DND-41 (cell line): Measurements from ENCODE around the gene FAM216A.
A peak's percentile ranks its signal among the peaks of the same experiment; 100 is the strongest.
"Not testable (repeated sequence)": the region's sequence is repeated elsewhere in the genome, so short reads cannot be mapped to it uniquely, and the experiment has no call there.

ENCODE experiments used
- ATAC-seq: fragments of 200-7000 bp; cut with Tn5 transposase; 3 replicates; pipeline ENCODE4 v1.9.1; 2021; ENCODE audit warnings: low read depth; ENCODE audit not compliant: insufficient read depth
- DNase-seq: peaks from one replicate; pipeline ENCODE4 v3.0.0-alpha.2; 2020
- H2AFZ ChIP-seq: 2 replicates; pipeline ENCODE4 v1.6.0; 2012; ENCODE audit warnings: low read depth, low read length
- H3K27ac ChIP-seq: 2 replicates; pipeline ENCODE4 v1.5.1; 2012; ENCODE audit warnings: low read length, inconsistent platforms
- H3K27me3 ChIP-seq: fragments of 200-600 bp; sonication (generic); 2 replicates; pipeline ENCODE4 v1.6.0; 2012; ENCODE audit warnings: low read length, mild to moderate bottlenecking, inconsistent platforms; ENCODE audit not compliant: insufficient read depth, poor library complexity
- H3K36me3 ChIP-seq: 2 replicates; pipeline ENCODE4 v1.5.1; 2012; ENCODE audit warnings: low read length, inconsistent platforms; ENCODE audit not compliant: insufficient read depth
- H3K4me1 ChIP-seq: 2 replicates; pipeline ENCODE4 v1.5.1; 2012; ENCODE audit warnings: mild to moderate bottlenecking, low read length; ENCODE audit not compliant: insufficient read depth
- H3K4me2 ChIP-seq: 2 replicates; pipeline ENCODE4 v1.6.0; 2012; ENCODE audit warnings: mild to moderate bottlenecking, moderate library complexity, low read length, inconsistent platforms; ENCODE audit not compliant: insufficient read depth
- H3K4me3 ChIP-seq, 2 experiments: fragments of 200-600 bp in 1 of 2; shearing (Covaris generic) in 1 of 2; 2 replicates each; pipeline ENCODE4 v1.5.1; 2012 to 2016; ENCODE audit warnings: inconsistent platforms in 2 of 2, low read length in 2 of 2, mild to moderate bottlenecking in 2 of 2, low read depth in 1 of 2, moderate library complexity in 1 of 2
- H3K79me2 ChIP-seq: 2 replicates; pipeline ENCODE4 v1.6.0; 2012; ENCODE audit warnings: low read length, inconsistent platforms; ENCODE audit not compliant: insufficient read depth
- H3K9ac ChIP-seq: 2 replicates; pipeline ENCODE4 v1.6.0; 2012; ENCODE audit warnings: low read depth, mild to moderate bottlenecking, inconsistent platforms, low read length, moderate library complexity
- H3K9me3 ChIP-seq: 2 replicates; pipeline ENCODE4 v1.5.1; 2012; ENCODE audit warnings: low read length, moderate library complexity, mild to moderate bottlenecking, inconsistent platforms; ENCODE audit not compliant: insufficient read depth, severe bottlenecking
- H4K20me1 ChIP-seq: 2 replicates; pipeline ENCODE4 v1.6.0; 2012; ENCODE audit warnings: low read length; ENCODE audit not compliant: insufficient read depth
- EZH2 ChIP-seq: IDR thresholded peaks from 3 replicates; pipeline ENCODE4 v1.6.1; 2012; ENCODE audit warnings: borderline replicate concordance, low read depth, mild to moderate bottlenecking, moderate library complexity, low read length, inconsistent platforms; ENCODE audit not compliant: severe bottlenecking
- TF ChIP-seq, protein P1 (sequence below): IDR thresholded peaks from 2 replicates; pipeline ENCODE4 v1.5.1; 2012; ENCODE audit warnings: borderline replicate concordance, low read length, moderate library complexity, mild to moderate bottlenecking; ENCODE audit not compliant: poor library complexity, severe bottlenecking; ENCODE audit errors: extremely low read depth

The FAM216A gene

DNA sequence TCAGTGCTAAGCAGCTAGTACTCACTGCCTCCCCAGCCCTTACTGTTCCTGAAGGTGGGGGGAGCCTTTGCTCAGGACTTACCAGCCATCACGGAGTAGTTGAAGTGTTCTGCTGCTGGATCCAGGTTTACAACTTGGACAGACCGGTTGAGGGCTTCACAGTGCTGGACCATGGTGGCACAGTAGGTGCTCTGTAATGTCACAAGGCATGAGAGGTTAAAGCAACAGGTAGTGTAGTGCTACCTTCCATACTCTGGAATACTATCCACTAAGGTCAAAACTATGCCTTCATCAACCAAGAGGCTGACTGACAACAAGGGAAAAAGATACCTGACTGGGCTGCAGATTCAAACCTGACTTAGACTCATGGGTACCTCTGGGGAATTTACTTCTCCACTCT is 3.6 kb upstream of the FAM216A start:
- H3K4me2 ChIP-seq = no peak overlapping the region
- peaks cover 70% of the 10 kb centered on the region for H3K79me2 ChIP-seq
- peaks cover 40% of the 10 kb centered on the region for H3K36me3 ChIP-seq
- no peak for TF ChIP-seq EZH2
- TF ChIP-seq, protein P1, sequence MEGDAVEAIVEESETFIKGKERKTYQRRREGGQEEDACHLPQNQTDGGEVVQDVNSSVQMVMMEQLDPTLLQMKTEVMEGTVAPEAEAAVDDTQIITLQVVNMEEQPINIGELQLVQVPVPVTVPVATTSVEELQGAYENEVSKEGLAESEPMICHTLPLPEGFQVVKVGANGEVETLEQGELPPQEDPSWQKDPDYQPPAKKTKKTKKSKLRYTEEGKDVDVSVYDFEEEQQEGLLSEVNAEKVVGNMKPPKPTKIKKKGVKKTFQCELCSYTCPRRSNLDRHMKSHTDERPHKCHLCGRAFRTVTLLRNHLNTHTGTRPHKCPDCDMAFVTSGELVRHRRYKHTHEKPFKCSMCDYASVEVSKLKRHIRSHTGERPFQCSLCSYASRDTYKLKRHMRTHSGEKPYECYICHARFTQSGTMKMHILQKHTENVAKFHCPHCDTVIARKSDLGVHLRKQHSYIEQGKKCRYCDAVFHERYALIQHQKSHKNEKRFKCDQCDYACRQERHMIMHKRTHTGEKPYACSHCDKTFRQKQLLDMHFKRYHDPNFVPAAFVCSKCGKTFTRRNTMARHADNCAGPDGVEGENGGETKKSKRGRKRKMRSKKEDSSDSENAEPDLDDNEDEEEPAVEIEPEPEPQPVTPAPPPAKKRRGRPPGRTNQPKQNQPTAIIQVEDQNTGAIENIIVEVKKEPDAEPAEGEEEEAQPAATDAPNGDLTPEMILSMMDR = no peak
- H3K9me3 ChIP-seq = no peaks in the 10 kb centered on the region
- no peak overlapping the region for H3K27ac ChIP-seq
- peaks cover 31% of the 10 kb centered on the region for H3K4me1 ChIP-seq
- peaks cover 7% of the 10 kb centered on the region; the same call in 1 of the 2 replicates for H4K20me1 ChIP-seq
- no peaks in the 10 kb centered on the region for H3K27me3 ChIP-seq
- no peak for DNase-seq
- no peak overlapping the region for H3K9ac ChIP-seq
- no peak overlapping the region for H3K4me3 ChIP-seq
- no peak for ATAC-seq
- no peak overlapping the region for H2AFZ ChIP-seq

DNA sequence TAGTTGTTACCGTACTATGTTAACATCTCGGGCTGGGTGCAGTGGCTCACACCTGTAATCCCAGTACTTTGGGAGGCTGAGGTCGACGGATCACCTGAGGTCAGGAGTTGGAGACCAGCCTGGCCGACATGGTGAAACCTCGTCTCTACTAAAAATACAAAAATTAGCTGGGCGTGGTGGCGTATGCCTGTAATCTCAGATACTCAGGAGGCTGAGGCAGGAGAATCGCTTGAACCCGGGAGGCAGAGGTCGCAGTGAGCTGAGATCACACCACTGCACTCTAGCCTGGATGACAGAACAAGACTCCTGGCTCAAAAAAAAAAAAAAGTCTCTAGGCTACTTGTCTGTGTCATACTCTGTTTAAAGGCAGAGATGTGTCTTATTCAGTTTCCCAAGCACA is 2.9 kb upstream of the FAM216A start:
- not testable (repeated sequence) for ATAC-seq, H3K9ac ChIP-seq, H2AFZ ChIP-seq, H3K4me3 ChIP-seq, DNase-seq, H3K9me3 ChIP-seq, H3K27me3 ChIP-seq, H3K27ac ChIP-seq, H4K20me1 ChIP-seq
- H3K4me2 ChIP-seq = 0 out of 2 replicates have a peak overlapping the region, but pooled peaks have one; percentile 73
- H3K79me2 ChIP-seq = peaks cover 73% of the 10 kb centered on the region
- peaks cover 34% of the 10 kb centered on the region for H3K36me3 ChIP-seq
- peaks cover 38% of the 10 kb centered on the region for H3K4me1 ChIP-seq

DNA sequence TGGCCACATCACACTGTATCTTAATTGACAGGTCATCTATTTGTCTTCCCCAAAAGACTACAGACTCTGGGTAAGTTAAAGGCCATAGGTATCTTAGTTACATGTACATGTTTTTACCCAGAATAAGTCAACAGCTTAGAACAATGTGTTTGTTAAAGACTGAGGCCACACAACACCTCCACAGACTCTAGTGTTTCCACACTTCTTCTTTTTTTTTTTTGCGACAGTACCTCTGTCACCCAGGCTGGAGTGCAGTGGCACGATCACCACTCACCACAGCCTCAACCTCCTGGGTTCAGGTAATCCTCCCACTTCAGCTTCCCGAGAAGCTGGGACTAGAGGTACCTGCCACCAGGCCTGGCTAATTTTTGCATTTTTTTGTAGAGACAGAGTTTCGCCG is 1.9 kb upstream of the FAM216A start:
- peak overlapping the region; percentile 87 for H3K9ac ChIP-seq
- H3K4me1 ChIP-seq = peaks cover 42% of the 10 kb centered on the region
- no peaks in the 10 kb centered on the region for H3K27me3 ChIP-seq
- H3K36me3 ChIP-seq = peaks cover 28% of the 10 kb centered on the region
- peaks cover 7% of the 10 kb centered on the region; the same call in 1 of the 2 replicates for H4K20me1 ChIP-seq
- TF ChIP-seq, protein P1 = no peak
- peak overlapping the region; percentile 52; the same call in 1 of the 2 replicates for H3K27ac ChIP-seq
- H2AFZ ChIP-seq = no peak overlapping the region
- peak overlapping the region; percentile 73 for H3K4me2 ChIP-seq
- no peak for ATAC-seq
- peak overlapping the region; percentile 61 to 77; a peak in 3 of 4 replicates for H3K4me3 ChIP-seq
- H3K79me2 ChIP-seq = peaks cover 78% of the 10 kb centered on the region
- H3K9me3 ChIP-seq = no peaks in the 10 kb centered on the region
- DNase-seq = no peak

DNA sequence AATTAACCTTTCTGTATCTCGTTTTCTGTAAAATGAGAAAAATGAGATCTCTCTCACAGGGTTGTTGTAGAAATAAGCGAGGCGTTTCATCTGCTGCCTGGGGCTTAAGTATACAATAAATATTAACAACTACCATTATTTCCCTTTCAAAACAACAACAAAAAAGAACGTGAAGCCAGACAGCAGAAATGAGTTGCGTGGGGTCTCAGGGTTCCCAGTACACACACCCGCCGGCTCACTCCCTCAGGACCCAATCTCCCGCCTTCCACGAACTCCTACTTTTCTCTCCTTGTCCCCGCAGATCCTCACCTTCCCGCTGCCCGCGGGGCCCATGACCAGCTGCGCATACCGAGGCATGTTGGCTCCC is 815 bp upstream of the FAM216A start:
- peaks cover 42% of the 10 kb centered on the region for H3K4me1 ChIP-seq
- peak overlapping the region; percentile 64 for H3K27ac ChIP-seq
- peak overlapping the region; percentile 87 for H3K9ac ChIP-seq
- peaks cover 7% of the 10 kb centered on the region; the same call in 1 of the 2 replicates for H4K20me1 ChIP-seq
- peaks cover 22% of the 10 kb centered on the region for H3K36me3 ChIP-seq
- H3K27me3 ChIP-seq = no peaks in the 10 kb centered on the region
- TF ChIP-seq, protein P1 = no peak
- TF ChIP-seq EZH2 = no peak
- H3K9me3 ChIP-seq = no peaks in the 10 kb centered on the region
- H3K79me2 ChIP-seq = peaks cover 81% of the 10 kb centered on the region
- peak overlapping the region; percentile 61 to 77 for H3K4me3 ChIP-seq
- H2AFZ ChIP-seq = peak overlapping the region; percentile 78
- H3K4me2 ChIP-seq = peak overlapping the region; percentile 73
- no peak for ATAC-seq
- no peak for DNase-seq
